Measurements from ENCODE around the gene FNIP2.
"Not testable (repeated sequence)": the region's sequence is repeated elsewhere in the genome, so short reads cannot be mapped to it uniquely, and the experiment has no call there.

Gene FNIP2

GRCh38 chr4:158793021-158793420 lies 24.2 kb downstream of the FNIP2 start:
- H3K9ac ChIP-seq (ENCODE audit: insufficient read length, low read depth) = no peak overlapping the region
- no peak overlapping the region for H3K4me3 ChIP-seq (ENCODE audit: insufficient read length, low read depth)
- no peak for DNase-seq (ENCODE audit: low read depth, low spot score)
- H3K4me1 ChIP-seq (ENCODE audit: insufficient read depth, insufficient read length) = no peaks in the 10 kb centered on the region
- no peaks in the 10 kb centered on the region for H3K27me3 ChIP-seq (ENCODE audit: insufficient read depth, insufficient read length)
- H3K36me3 ChIP-seq (ENCODE audit: insufficient read depth, insufficient read length, low read length) = no peaks in the 10 kb centered on the region
- no peak for TF ChIP-seq SUZ12 (IDR thresholded peaks at IDR 0.05; ENCODE audit: extremely low read depth, insufficient read depth, insufficient read length)
- no peak for TF ChIP-seq ZNF274 (IDR thresholded peaks at IDR 0.05; ENCODE audit: low read depth, low read length)
- TF ChIP-seq YY1 (IDR thresholded peaks at IDR 0.05; ENCODE audit: insufficient read depth, insufficient read length) = no peak
- H3K9me3 ChIP-seq (ENCODE audit: insufficient read depth, low read length) = no peaks in the 10 kb centered on the region

- H3K36me3 ChIP-seq (ENCODE audit: insufficient read depth, insufficient read length, low read length); H3K9me3 ChIP-seq (ENCODE audit: insufficient read depth, low read length); DNase-seq (ENCODE audit: low read depth, low spot score); H3K4me1 ChIP-seq (ENCODE audit: insufficient read depth, insufficient read length); H3K27me3 ChIP-seq (ENCODE audit: insufficient read depth, insufficient read length); H3K4me3 ChIP-seq (ENCODE audit: insufficient read length, low read depth); H3K9ac ChIP-seq (ENCODE audit: insufficient read length, low read depth): not testable (repeated sequence)
These were observed 24.6 kb downstream of the FNIP2 start for GRCh38 chr4:158793430-158793829.

- no peaks in the 10 kb centered on the region for H3K4me1 ChIP-seq (ENCODE audit: insufficient read depth, insufficient read length)
- no peak overlapping the region for H3K4me3 ChIP-seq (ENCODE audit: insufficient read length, low read depth)
- no peaks in the 10 kb centered on the region for H3K27me3 ChIP-seq (ENCODE audit: insufficient read depth, insufficient read length)
- DNase-seq (ENCODE audit: low read depth, low spot score) = no peak
- no peak overlapping the region for H3K9ac ChIP-seq (ENCODE audit: insufficient read length, low read depth)
- H3K36me3 ChIP-seq (ENCODE audit: insufficient read depth, insufficient read length, low read length) = no peaks in the 10 kb centered on the region
- no peaks in the 10 kb centered on the region for H3K9me3 ChIP-seq (ENCODE audit: insufficient read depth, low read length)
- no peak for TF ChIP-seq YY1 (IDR thresholded peaks at IDR 0.05; ENCODE audit: insufficient read depth, insufficient read length)
- TF ChIP-seq SUZ12 (IDR thresholded peaks at IDR 0.05; ENCODE audit: extremely low read depth, insufficient read depth, insufficient read length) = no peak
- no peak for TF ChIP-seq ZNF274 (IDR thresholded peaks at IDR 0.05; ENCODE audit: low read depth, low read length)
These were observed 27.7 kb downstream of the FNIP2 start for GRCh38 chr4:158796370-158797140.

GRCh38 chr4:158798062-158798461 lies 29.2 kb downstream of the FNIP2 start:
- Histone ChIP-seq H3K9me3 (ENCODE audit: insufficient read depth, low read length) (no peaks in the 10 kb centered on the region), H3K27me3 (ENCODE audit: insufficient read depth, insufficient read length) (no peaks in the 10 kb centered on the region), H3K4me3 (ENCODE audit: insufficient read length, low read depth) (no peak overlapping the region), H3K36me3 (ENCODE audit: insufficient read depth, insufficient read length, low read length) (no peaks in the 10 kb centered on the region), H3K9ac (ENCODE audit: insufficient read length, low read depth) (no peak overlapping the region), H3K4me1 (ENCODE audit: insufficient read depth, insufficient read length) (no peaks in the 10 kb centered on the region)
- TF ChIP-seq SUZ12 (IDR thresholded peaks at IDR 0.05; ENCODE audit: extremely low read depth, insufficient read depth, insufficient read length) = no peak
- no peak for DNase-seq (ENCODE audit: low read depth, low spot score)

- Histone ChIP-seq H3K36me3 (ENCODE audit: insufficient read depth, insufficient read length, low read length) (no peaks in the 10 kb centered on the region), H3K4me1 (ENCODE audit: insufficient read depth, insufficient read length) (no peaks in the 10 kb centered on the region), H3K27me3 (ENCODE audit: insufficient read depth, insufficient read length) (no peaks in the 10 kb centered on the region), H3K9me3 (ENCODE audit: insufficient read depth, low read length) (no peaks in the 10 kb centered on the region), H3K4me3 (ENCODE audit: insufficient read length, low read depth) (no peak overlapping the region), H3K9ac (ENCODE audit: insufficient read length, low read depth) (no peak overlapping the region)
- DNase-seq (ENCODE audit: low read depth, low spot score) = no peak
- TF ChIP-seq ZNF274 (IDR thresholded peaks at IDR 0.05; ENCODE audit: low read depth, low read length) (no peak), SUZ12 (IDR thresholded peaks at IDR 0.05; ENCODE audit: extremely low read depth, insufficient read depth, insufficient read length) (no peak), YY1 (IDR thresholded peaks at IDR 0.05; ENCODE audit: insufficient read depth, insufficient read length) (no peak)
These were observed 30.4 kb downstream of the FNIP2 start for GRCh38 chr4:158799013-158799770.

- TF ChIP-seq SUZ12 (IDR thresholded peaks at IDR 0.05; ENCODE audit: extremely low read depth, insufficient read depth, insufficient read length) = no peak
- no peak for TF ChIP-seq YY1 (IDR thresholded peaks at IDR 0.05; ENCODE audit: insufficient read depth, insufficient read length)
- TF ChIP-seq ZNF274 (IDR thresholded peaks at IDR 0.05; ENCODE audit: low read depth, low read length) = no peak
- Histone ChIP-seq H3K4me1 (ENCODE audit: insufficient read depth, insufficient read length) (no peaks in the 10 kb centered on the region), H3K9ac (ENCODE audit: insufficient read length, low read depth) (no peak overlapping the region), H3K9me3 (ENCODE audit: insufficient read depth, low read length) (no peaks in the 10 kb centered on the region), H3K4me3 (ENCODE audit: insufficient read length, low read depth) (no peak overlapping the region), H3K27me3 (ENCODE audit: insufficient read depth, insufficient read length) (no peaks in the 10 kb centered on the region), H3K36me3 (ENCODE audit: insufficient read depth, insufficient read length, low read length) (no peaks in the 10 kb centered on the region)
- DNase-seq (ENCODE audit: low read depth, low spot score) = no peak
These were observed 31.0 kb downstream of the FNIP2 start for GRCh38 chr4:158799856-158800255.

- Histone ChIP-seq H3K27me3 (ENCODE audit: insufficient read depth, insufficient read length) (no peaks in the 10 kb centered on the region), H3K4me3 (ENCODE audit: insufficient read length, low read depth) (no peak overlapping the region), H3K9me3 (ENCODE audit: insufficient read depth, low read length) (no peaks in the 10 kb centered on the region), H3K36me3 (ENCODE audit: insufficient read depth, insufficient read length, low read length) (no peaks in the 10 kb centered on the region), H3K4me1 (ENCODE audit: insufficient read depth, insufficient read length) (no peaks in the 10 kb centered on the region), H3K9ac (ENCODE audit: insufficient read length, low read depth) (no peak overlapping the region)
- DNase-seq (ENCODE audit: low read depth, low spot score) = no peak
- no peak for TF ChIP-seq YY1 (IDR thresholded peaks at IDR 0.05; ENCODE audit: insufficient read depth, insufficient read length)
- TF ChIP-seq SUZ12 (IDR thresholded peaks at IDR 0.05; ENCODE audit: extremely low read depth, insufficient read depth, insufficient read length) = no peak
- no peak for TF ChIP-seq ZNF274 (IDR thresholded peaks at IDR 0.05; ENCODE audit: low read depth, low read length)
These were observed 32.2 kb downstream of the FNIP2 start for GRCh38 chr4:158801066-158801465.
